Gastroesophageal sphincter (tissue), 4 donors: Measurements from ENCODE around the gene CHCHD6. TPM values are rescaled to one million over a fixed set of nuclear protein-coding genes. Genes with fewer than 3 reads are reported as not detected.

Experiments used
- ATAC-seq: fragments of 150-250 bp; one replicate; pipeline ENCODE4 v1.9.1; 2016; ENCODE audit warnings: mild to moderate bottlenecking, moderate library complexity
- H3K27ac ChIP-seq, 4 donors: fragments of 200-600 bp; sonication (generic) in 3 of 4; 1 replicate in 3 of 4; 2 replicates in 1 of 4; pipeline ENCODE4 v1.5.1; 2016 to 2019
- H3K27me3 ChIP-seq: fragments of 200-600 bp; sonication (generic); one replicate; pipeline ENCODE4 v1.5.1; 2019
- H3K36me3 ChIP-seq, 2 donors: fragments of 200-600 bp; sonication (generic); one replicate each; pipeline ENCODE4 v1.5.1; 2019; ENCODE audit warnings: control low read depth in 1 of 2
- H3K4me1 ChIP-seq, 3 donors: fragments of 200-600 bp; sonication (generic); 1 replicate in 2 of 3; 2 replicates in 1 of 3; pipeline ENCODE4 v1.5.1; 2016 to 2019; ENCODE audit warnings: control low read depth in 2 of 3
- H3K4me3 ChIP-seq, 2 donors: fragments of 200-600 bp; sonication (generic); one replicate each; pipeline ENCODE4 v1.5.1; 2019; ENCODE audit warnings: mild to moderate bottlenecking in 1 of 2, moderate library complexity in 1 of 2
- H3K9me3 ChIP-seq, 3 donors: fragments of 200-600 bp; sonication (generic); one replicate each; pipeline ENCODE4 v1.5.1; 2017 to 2019; ENCODE audit warnings: control low read depth in 2 of 3
- CTCF ChIP-seq, 4 experiments: fragments of 200-600 bp in 2 of 4; fragments of 450-650 bp in 2 of 4; sonication (generic) in 1 of 4; IDR thresholded peaks; one replicate each; pipeline ENCODE4 v1.5.1; 2017 to 2019; ENCODE audit warnings: antibody characterized with exemption in 4 of 4, mild to moderate bottlenecking in 2 of 4, moderate library complexity in 2 of 4
- EP300 ChIP-seq: sonication (generic); formaldehyde crosslinking; IDR thresholded peaks from one replicate; pipeline ENCODE4 v1.6.1; 2017; ENCODE audit warnings: antibody characterized with exemption, mild to moderate bottlenecking
- POLR2A ChIP-seq, 2 donors: fragments of 450-650 bp; IDR thresholded peaks; one replicate each; pipeline ENCODE4 v1.6.1; 2017; ENCODE audit warnings: antibody characterized with exemption in 2 of 2, mild to moderate bottlenecking in 2 of 2, moderate library complexity in 1 of 2
- POLR2AphosphoS5 ChIP-seq: sonication (generic); formaldehyde crosslinking; IDR thresholded peaks from one replicate; pipeline ENCODE4 v1.6.1; 2017; ENCODE audit warnings: antibody characterized with exemption
- WGBS, 2 donors: methylation state at CpG; one replicate each; pipeline ENCODE4 v1.1.5; 2018; ENCODE audit warnings: low coverage in 1 of 2; 5-methylcytosine and 5-hydroxymethylcytosine counted together
- total RNA-seq, 4 donors: library from RNA; depleted of rRNA; stranded (reverse); fragments of >200 nt; gene quantifications; one replicate each; pipeline ENCODE4 v1.1.0, GENCODE V29; 2016

CHCHD6 gene
- total RNA-seq, 4 donors from 2014 or later = 8.5 to 37.2 (median 15.2) TPM

GRCh38 chr3:126960604-126960995 is 256.6 kb downstream of the CHCHD6 start:
- peak overlapping the region in 1 of 4 donors; percentile 13 for H3K27ac ChIP-seq
- no peak overlapping the region for H3K4me3 ChIP-seq
- WGBS, 2 donors = 68 to 80% methylated on average over 3 to 5 of the region's 17 CpGs
- H3K9me3 ChIP-seq = no peaks in the 10 kb centered on the region
- ATAC-seq = no peak
- TF ChIP-seq POLR2A (IDR thresholded peaks at IDR 0.05) (no peak), EP300 (no peak), CTCF (IDR thresholded peaks at IDR 0.05) (no peak), POLR2AphosphoS5 (no peak)
- H3K4me1 ChIP-seq = peaks cover 0 to 22% (median 5%) of the 10 kb centered on the region in 3 donors
- H3K27me3 ChIP-seq = no peaks in the 10 kb centered on the region
- peaks cover 0 to 3% of the 10 kb centered on the region in 2 donors for H3K36me3 ChIP-seq

- no CpG with 5 or more reads among the region's 8 CpGs for WGBS, 2 donors
- TF ChIP-seq POLR2AphosphoS5 (no peak), EP300 (no peak)
- peak; percentile 83 for ATAC-seq
- Histone ChIP-seq H3K27me3 (no peaks in the 10 kb centered on the region), H3K27ac (peak overlapping the region in 2 of 4 donors; percentile 26 to 56), H3K36me3 (peaks cover 0 to 3% of the 10 kb centered on the region in 2 donors), H3K9me3 (no peaks in the 10 kb centered on the region), H3K4me3 (no peak overlapping the region), H3K4me1 (peaks cover 0 to 22% (median 5%) of the 10 kb centered on the region in 3 donors)
Measured at GRCh38 chr3:126961191-126961790, 257.3 kb downstream of the CHCHD6 start.

GRCh38 chr3:126961791-126962461 is 257.9 kb downstream of the CHCHD6 start:
- Histone ChIP-seq H3K27ac (peak overlapping the region in 2 of 4 donors; percentile 26 to 56), H3K27me3 (no peaks in the 10 kb centered on the region), H3K36me3 (peaks cover 0 to 3% of the 10 kb centered on the region in 2 donors), H3K4me1 (peaks cover 0 to 22% (median 5%) of the 10 kb centered on the region in 3 donors), H3K4me3 (no peak overlapping the region), H3K9me3 (no peaks in the 10 kb centered on the region)
- peak; percentile 23 for ATAC-seq
- TF ChIP-seq EP300 (no peak), POLR2AphosphoS5 (no peak), POLR2A (IDR thresholded peaks at IDR 0.05) (no peak), CTCF (IDR thresholded peaks at IDR 0.05) (no peak)
- 100% methylated on average over 1 of the region's 11 CpGs; no CpG with 5 or more reads in 1 of the 2 donors for WGBS, 2 donors

- H3K36me3 ChIP-seq = peaks cover 0 to 3% of the 10 kb centered on the region in 2 donors
- no peak for ATAC-seq
- H3K27ac ChIP-seq = no peak overlapping the region
Measured at GRCh38 chr3:126962756-126963155, 258.7 kb downstream of the CHCHD6 start.

More at GRCh38 chr3:126962756-126963155, 258.7 kb downstream of the CHCHD6 start:
- WGBS, 2 donors = 100% methylated on average over 1 of the region's 8 CpGs; no CpG with 5 or more reads in 1 of the 2 donors
- no peak for TF ChIP-seq POLR2A (IDR thresholded peaks at IDR 0.05)
- no peak for TF ChIP-seq EP300
- no peak for TF ChIP-seq POLR2AphosphoS5
- TF ChIP-seq CTCF (IDR thresholded peaks at IDR 0.05) = no peak
- Histone ChIP-seq H3K27me3 (no peaks in the 10 kb centered on the region), H3K4me3 (no peak overlapping the region), H3K4me1 (peaks cover 0 to 22% (median 5%) of the 10 kb centered on the region in 3 donors), H3K9me3 (no peaks in the 10 kb centered on the region)
